ENCODE results near the gene CGB1. TPM values are rescaled to one million over a fixed set of nuclear protein-coding genes. Genes with fewer than 3 reads are reported as not detected.
A peak's percentile ranks its signal among the peaks of the same experiment; 100 is the strongest.

CGB1 gene
- total and polyA plus RNA-seq, 2 of the 13 experiments (the other 11 are each of a cell fraction or from before 2014, with no cell fraction given) = not detected

DNA sequence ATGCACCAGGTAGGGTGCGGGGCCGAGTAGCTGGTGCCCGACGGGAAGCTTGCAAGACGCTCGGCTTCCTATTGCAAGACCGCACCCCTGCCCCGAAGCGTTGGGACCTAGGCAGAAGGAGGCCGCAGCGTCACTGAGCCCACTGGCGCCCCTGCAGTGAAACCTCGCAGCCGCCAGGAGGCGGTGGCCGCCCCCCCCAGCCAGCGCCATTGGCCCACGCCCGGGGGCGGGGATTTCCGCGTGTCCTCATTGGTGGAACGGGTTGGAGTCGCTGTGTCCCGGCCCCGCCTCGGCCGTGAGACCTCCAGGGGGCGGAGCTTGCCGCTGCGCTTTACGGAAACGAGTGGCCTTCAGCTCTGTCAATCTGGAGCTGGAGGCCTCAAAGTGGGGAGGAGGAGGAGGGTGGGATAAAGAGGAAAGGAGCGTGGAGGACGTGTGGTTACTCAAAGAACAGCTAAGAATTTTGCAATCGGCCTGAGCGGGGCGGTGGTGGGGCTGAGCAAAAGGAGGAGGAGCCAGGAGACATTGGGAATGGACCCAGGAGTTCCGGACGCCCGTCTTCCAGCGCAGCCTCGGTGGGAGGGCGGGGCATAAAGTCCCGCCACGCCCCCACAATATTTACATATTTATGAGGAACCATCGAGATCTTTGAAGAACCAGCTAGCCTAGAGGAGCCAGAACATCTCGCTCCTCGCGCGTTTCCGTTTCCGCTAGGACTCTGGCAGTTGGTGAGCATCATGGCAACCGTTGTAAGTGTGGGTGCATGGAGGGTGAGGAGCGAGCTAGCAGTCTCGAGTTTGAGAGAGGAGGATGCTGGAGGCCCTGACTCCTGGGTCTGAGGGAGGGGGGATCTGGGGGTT, 43.3 kb downstream of the CGB1 start, which contains the start of the genes GYS1 and RUVBL2 (continued):
- TF ChIP-seq ZNF333 (CRISPR knock-in tag; IDR thresholded peaks at IDR 0.05; ENCODE audit: borderline replicate concordance) = 0 out of 2 replicates have a peak, but pooled peaks have one; percentile 5
- TF ChIP-seq NFYC (CRISPR knock-in tag; IDR thresholded peaks at IDR 0.05) = peak; percentile 97
- TF ChIP-seq NCOA2 (CRISPR knock-in tag; IDR thresholded peaks at IDR 0.05) = no peak
- no peak; the same call in 1 of the 2 replicates for TF ChIP-seq ZNF235 (CRISPR knock-in tag; IDR thresholded peaks at IDR 0.05; ENCODE audit: borderline replicate concordance)
- TF ChIP-seq ZC3H13 (CRISPR knock-in tag; IDR thresholded peaks at IDR 0.05) = peak; percentile 85
- peak; percentile 45; the same call in 1 of the 2 replicates for TF ChIP-seq HOXA3 (CRISPR knock-in tag; IDR thresholded peaks at IDR 0.05)
- TF ChIP-seq NAIF1 (CRISPR knock-in tag; IDR thresholded peaks at IDR 0.05; ENCODE audit: borderline replicate concordance) = no peak

DNA sequence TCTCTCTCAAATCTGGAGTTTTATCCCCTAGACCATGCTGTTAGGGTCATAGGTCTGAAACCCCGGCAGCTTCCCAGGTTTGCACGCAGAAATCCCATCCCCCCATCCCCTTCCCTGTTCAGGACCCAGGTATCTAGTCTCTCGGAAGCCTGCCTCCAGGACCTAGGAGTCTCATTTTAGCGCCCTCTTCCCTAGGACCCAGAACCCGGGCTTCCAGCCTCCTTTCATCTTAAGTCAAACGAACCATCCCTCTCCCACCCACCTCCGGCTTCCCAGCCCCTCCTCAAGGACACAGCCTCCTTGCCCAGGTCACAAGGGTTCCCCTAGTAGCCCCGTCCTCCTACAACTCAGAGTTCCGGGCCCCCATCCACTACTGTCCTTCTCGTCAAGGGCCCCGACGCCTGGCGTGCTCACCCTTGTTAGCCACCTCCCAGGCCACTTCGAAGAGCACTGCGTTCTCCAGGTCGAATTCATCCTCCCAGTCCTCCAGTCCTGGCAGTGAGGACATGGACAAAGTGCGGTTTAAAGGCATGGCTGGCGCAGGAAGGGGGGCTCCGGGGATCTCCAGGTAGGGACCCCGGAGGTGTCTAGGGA, 44.0 kb downstream of the CGB1 start:
- ATAC-seq = peak; percentile 26
- in situ Hi-C loops (cut with HindIII; ENCODE audit: extremely low pct_ligation_motif_present, low pct_unique_long_range_greater_than_20kb) (no loop called here), intact Hi-C loops (cut with micrococcal nuclease; ENCODE audit: unreplicated experiment) (no loop called here)
- peak overlapping the region; percentile 82 to 98 (median 93) for H3K4me3 ChIP-seq (replicated peaks in 1 of 3; ENCODE audit: insufficient read depth in 1 of 3, low read depth in 2 of 3, low read length in 3 of 3)
- H3K27me3 ChIP-seq (ENCODE audit: control insufficient read depth in 1 of 2, insufficient read depth in 2 of 2, low read length in 2 of 2) = no peaks in the 10 kb centered on the region; a peak in 1 of 5 replicates
- TSS peak; percentile 55 for BruUV-seq (replicated peaks)
- peaks cover 8 to 15% of the 10 kb centered on the region in 2 experiments; a peak in 4 of 5 replicates for H3K36me3 ChIP-seq (replicated peaks in 1 of 2; ENCODE audit: control insufficient read depth in 1 of 2, insufficient read depth in 2 of 2, low read length in 2 of 2)
- H3K79me2 ChIP-seq (ENCODE audit: insufficient read depth, low read length) = peaks cover 55% of the 10 kb centered on the region
- H4K20me1 ChIP-seq (ENCODE audit: insufficient read depth, low read length) = no peaks in the 10 kb centered on the region
- no peak for DNase-seq (ENCODE audit: low spot score)
- H3K9me3 ChIP-seq (ENCODE audit: low read length) = no peaks in the 10 kb centered on the region
- under 1% methylated on average over 18 of the region's 20 CpGs for WGBS (ENCODE audit: low lambda C conversion rate)
- peaks cover 39% of the 10 kb centered on the region for H3K4me1 ChIP-seq (ENCODE audit: insufficient read depth, low read length)
- POLR2A ChIA-PET = interaction anchor here (0.9 to 3.7 kb wide), 23 partner anchors 8 to 684 kb away, joined by 3 to 57 read pairs (median 9); partner anchors contain the start of genes BAX, FTL, NUCB1 and PPP1R15A
- peak overlapping the region; percentile 85 for H3K9ac ChIP-seq (ENCODE audit: insufficient read depth, low read depth, low read length)
- no peak for FAIRE-seq
- peak overlapping the region; percentile 78 for H3K27ac ChIP-seq (ENCODE audit: extremely low read length, insufficient read depth, low read length)
- H2AFZ ChIP-seq (ENCODE audit: low read length) = peak overlapping the region; percentile 29
- H3K4me2 ChIP-seq (ENCODE audit: low read depth, low read length) = peak overlapping the region; percentile 93
- CTCF ChIA-PET (ENCODE audit: low intra/inter-chr PET ratio, low total read pairs) = no interaction called here
- TF ChIP-seq ZNF777 (CRISPR knock-in tag; IDR thresholded peaks at IDR 0.05) (no peak), ZNF563 (CRISPR knock-in tag; IDR thresholded peaks at IDR 0.05) (no peak), PITX1 (CRISPR knock-in tag; IDR thresholded peaks at IDR 0.05) (no peak), ERF (CRISPR knock-in tag; IDR thresholded peaks at IDR 0.05) (no peak), SNRNP70 (IDR thresholded peaks at IDR 0.05; ENCODE audit: low read depth, low read length) (no peak), TCF12 (IDR thresholded peaks at IDR 0.05) (no peak), TCF12 (CRISPR knock-in tag; IDR thresholded peaks at IDR 0.05) (no peak)
- TF ChIP-seq, protein P1, sequence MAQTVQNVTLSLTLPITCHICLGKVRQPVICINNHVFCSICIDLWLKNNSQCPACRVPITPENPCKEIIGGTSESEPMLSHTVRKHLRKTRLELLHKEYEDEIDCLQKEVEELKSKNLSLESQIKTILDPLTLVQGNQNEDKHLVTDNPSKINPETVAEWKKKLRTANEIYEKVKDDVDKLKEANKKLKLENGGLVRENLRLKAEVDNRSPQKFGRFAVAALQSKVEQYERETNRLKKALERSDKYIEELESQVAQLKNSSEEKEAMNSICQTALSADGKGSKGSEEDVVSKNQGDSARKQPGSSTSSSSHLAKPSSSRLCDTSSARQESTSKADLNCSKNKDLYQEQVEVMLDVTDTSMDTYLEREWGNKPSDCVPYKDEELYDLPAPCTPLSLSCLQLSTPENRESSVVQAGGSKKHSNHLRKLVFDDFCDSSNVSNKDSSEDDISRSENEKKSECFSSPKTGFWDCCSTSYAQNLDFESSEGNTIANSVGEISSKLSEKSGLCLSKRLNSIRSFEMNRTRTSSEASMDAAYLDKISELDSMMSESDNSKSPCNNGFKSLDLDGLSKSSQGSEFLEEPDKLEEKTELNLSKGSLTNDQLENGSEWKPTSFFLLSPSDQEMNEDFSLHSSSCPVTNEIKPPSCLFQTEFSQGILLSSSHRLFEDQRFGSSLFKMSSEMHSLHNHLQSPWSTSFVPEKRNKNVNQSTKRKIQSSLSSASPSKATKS (CRISPR knock-in tag; IDR thresholded peaks at IDR 0.05) = no peak
- TF ChIP-seq, protein P2, sequence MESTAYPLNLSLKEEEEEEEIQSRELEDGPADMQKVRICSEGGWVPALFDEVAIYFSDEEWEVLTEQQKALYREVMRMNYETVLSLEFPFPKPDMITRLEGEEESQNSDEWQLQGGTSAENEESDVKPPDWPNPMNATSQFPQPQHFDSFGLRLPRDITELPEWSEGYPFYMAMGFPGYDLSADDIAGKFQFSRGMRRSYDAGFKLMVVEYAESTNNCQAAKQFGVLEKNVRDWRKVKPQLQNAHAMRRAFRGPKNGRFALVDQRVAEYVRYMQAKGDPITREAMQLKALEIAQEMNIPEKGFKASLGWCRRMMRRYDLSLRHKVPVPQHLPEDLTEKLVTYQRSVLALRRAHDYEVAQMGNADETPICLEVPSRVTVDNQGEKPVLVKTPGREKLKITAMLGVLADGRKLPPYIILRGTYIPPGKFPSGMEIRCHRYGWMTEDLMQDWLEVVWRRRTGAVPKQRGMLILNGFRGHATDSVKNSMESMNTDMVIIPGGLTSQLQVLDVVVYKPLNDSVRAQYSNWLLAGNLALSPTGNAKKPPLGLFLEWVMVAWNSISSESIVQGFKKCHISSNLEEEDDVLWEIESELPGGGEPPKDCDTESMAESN (CRISPR knock-in tag; conservative IDR thresholded peaks at IDR 0.05) = no peak
- TF ChIP-seq, protein P3, sequence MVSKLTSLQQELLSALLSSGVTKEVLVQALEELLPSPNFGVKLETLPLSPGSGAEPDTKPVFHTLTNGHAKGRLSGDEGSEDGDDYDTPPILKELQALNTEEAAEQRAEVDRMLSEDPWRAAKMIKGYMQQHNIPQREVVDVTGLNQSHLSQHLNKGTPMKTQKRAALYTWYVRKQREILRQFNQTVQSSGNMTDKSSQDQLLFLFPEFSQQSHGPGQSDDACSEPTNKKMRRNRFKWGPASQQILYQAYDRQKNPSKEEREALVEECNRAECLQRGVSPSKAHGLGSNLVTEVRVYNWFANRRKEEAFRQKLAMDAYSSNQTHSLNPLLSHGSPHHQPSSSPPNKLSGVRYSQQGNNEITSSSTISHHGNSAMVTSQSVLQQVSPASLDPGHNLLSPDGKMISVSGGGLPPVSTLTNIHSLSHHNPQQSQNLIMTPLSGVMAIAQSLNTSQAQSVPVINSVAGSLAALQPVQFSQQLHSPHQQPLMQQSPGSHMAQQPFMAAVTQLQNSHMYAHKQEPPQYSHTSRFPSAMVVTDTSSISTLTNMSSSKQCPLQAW (CRISPR knock-in tag; IDR thresholded peaks at IDR 0.05) = no peak
